Dermis microvascular lymphatic vessel endothelial cell (primary cell): ENCODE results near the gene AKR7A3. TPM values are rescaled to one million over a fixed set of nuclear protein-coding genes. Genes with fewer than 3 reads are reported as not detected.
"Not testable (repeated sequence)": the region's sequence is repeated elsewhere in the genome, so short reads cannot be mapped to it uniquely, and the experiment has no call there.

ENCODE experiments used
- DNase-seq, 2 donors: peaks; one replicate each; pipeline versions ENCODE4 v3.0.0 to v3.0.0-alpha.2; 2010; ENCODE audit warnings: low read depth in 2 of 2
- total RNA-seq: library from RNA; depleted of rRNA; stranded (reverse); fragments of >200 nt; gene quantifications from 2 replicates; pipeline ENCODE4 v1.2.1, GENCODE V29; 2014

The AKR7A3 gene
- total RNA-seq, 1 donor from 2014 or later = 0.13 TPM

GRCh38 chr1:19319196-19319595 lies 30.6 kb upstream of the AKR7A3 start:
- no peak for DNase-seq

GRCh38 chr1:19317126-19317910 lies 28.7 kb upstream of the AKR7A3 start:
- no peak for DNase-seq

GRCh38 chr1:19315378-19316198 lies 27.0 kb upstream of the AKR7A3 start:
- peak in 1 of 2 donors; percentile 68 for DNase-seq

- no peak for DNase-seq
These were observed 25.7 kb upstream of the AKR7A3 start for GRCh38 chr1:19313961-19314882.

- DNase-seq = no peak
These were observed 25.0 kb upstream of the AKR7A3 start for GRCh38 chr1:19313636-19313959.

- DNase-seq = no peak
These were observed 24.4 kb upstream of the AKR7A3 start for GRCh38 chr1:19312782-19313635.

- DNase-seq = peak; percentile 79 to 94
These were observed 23.6 kb upstream of the AKR7A3 start, which contains the start of the genes AKR7A2 and SLC66A1 for GRCh38 chr1:19311931-19312781. AKR7A2 (minus strand) TSS chr1:19312144; CDS start chr1:19312124, 20 bp downstream. SLC66A1 (plus strand) TSS chr1:19312326; CDS start chr1:19317678, 5,352 bp downstream.

GRCh38 chr1:19311503-19311930 lies 22.9 kb upstream of the AKR7A3 start:
- DNase-seq = no peak

- DNase-seq = no peak
These were observed 22.3 kb upstream of the AKR7A3 start for GRCh38 chr1:19310720-19311502.

- DNase-seq = no peak
These were observed 21.5 kb upstream of the AKR7A3 start for GRCh38 chr1:19310061-19310460.

- DNase-seq = peak in 1 of 2 donors; percentile 37
These were observed 20.7 kb upstream of the AKR7A3 start for GRCh38 chr1:19309123-19309813.

GRCh38 chr1:19308509-19308907 lies 19.9 kb upstream of the AKR7A3 start:
- no peak for DNase-seq

- DNase-seq = no peak
These were observed 19.4 kb upstream of the AKR7A3 start for GRCh38 chr1:19307794-19308508.

GRCh38 chr1:19306941-19307340 lies 18.4 kb upstream of the AKR7A3 start:
- no peak for DNase-seq

GRCh38 chr1:19305880-19306279 lies 17.3 kb upstream of the AKR7A3 start:
- DNase-seq = no peak

- not testable (repeated sequence) for DNase-seq
These were observed 15.5 kb upstream of the AKR7A3 start for GRCh38 chr1:19304081-19304480.

- DNase-seq = no peak
These were observed 11.6 kb upstream of the AKR7A3 start for GRCh38 chr1:19300211-19300610.
